Tibial nerve (tissue), 3 donors: Measurements from ENCODE around the gene HEMK1.

ENCODE experiments used
- EP300 ChIP-seq, 2 donors: sonication (generic); formaldehyde crosslinking; IDR thresholded peaks; one replicate each; pipeline ENCODE4 v1.6.1; 2017; ENCODE audit warnings: antibody characterized with exemption in 2 of 2, mild to moderate bottlenecking in 1 of 2
- POLR2A ChIP-seq, 2 donors: fragments of 450-650 bp; IDR thresholded peaks; one replicate each; pipeline ENCODE4 v1.6.1; 2017; ENCODE audit warnings: antibody characterized with exemption in 2 of 2, mild to moderate bottlenecking in 2 of 2, moderate library complexity in 2 of 2

GRCh38 chr3:50537421-50538129, 31.7 kb upstream of the HEMK1 start:
- TF ChIP-seq EP300 (IDR thresholded peaks at IDR 0.05) (no peak), POLR2A (IDR thresholded peaks at IDR 0.05) (no peak)
